NCI-H2227 (cell line): Measurements from ENCODE around the gene NBR1.
"Not testable (repeated sequence)": the region's sequence is repeated elsewhere in the genome, so short reads cannot be mapped to it uniquely, and the experiment has no call there.

ENCODE experiments used
- DNase-seq: peaks from one replicate; lab custom pipeline; 2025; ENCODE audit not compliant: unreplicated experiment; lab: John Stamatoyannopoulos, UW

NBR1 gene

DNA sequence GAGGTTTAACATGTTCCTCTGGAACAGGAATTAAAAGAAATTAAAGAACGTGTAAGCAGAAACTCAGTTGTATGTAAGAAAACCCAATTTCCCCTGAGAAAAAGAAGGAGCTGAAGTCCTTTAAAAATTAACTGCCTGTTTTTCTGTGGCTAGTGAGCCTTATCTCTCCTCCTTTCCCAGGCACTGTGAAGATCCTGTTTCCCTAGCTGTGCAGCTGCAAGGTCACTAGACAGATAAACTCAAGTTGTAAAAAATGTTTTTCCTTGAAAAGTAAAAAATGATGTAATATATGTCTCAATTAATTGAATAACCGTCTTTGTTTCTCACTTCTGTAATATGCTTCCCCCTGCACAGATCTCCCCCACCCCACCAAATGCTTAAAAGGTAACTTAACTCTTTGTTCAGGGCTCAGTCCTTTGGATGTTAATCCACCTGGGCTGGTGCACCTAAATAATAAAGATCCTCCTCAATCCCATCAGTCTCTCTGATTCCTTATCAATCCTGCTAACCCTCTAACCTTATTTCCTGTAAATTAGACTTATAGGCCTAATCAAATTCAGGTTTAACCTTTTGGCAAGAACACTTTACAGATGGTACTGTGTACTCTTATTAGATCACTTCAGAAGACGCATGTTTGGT is 17.7 kb upstream of the NBR1 start:
- not testable (repeated sequence) for DNase-seq

DNA sequence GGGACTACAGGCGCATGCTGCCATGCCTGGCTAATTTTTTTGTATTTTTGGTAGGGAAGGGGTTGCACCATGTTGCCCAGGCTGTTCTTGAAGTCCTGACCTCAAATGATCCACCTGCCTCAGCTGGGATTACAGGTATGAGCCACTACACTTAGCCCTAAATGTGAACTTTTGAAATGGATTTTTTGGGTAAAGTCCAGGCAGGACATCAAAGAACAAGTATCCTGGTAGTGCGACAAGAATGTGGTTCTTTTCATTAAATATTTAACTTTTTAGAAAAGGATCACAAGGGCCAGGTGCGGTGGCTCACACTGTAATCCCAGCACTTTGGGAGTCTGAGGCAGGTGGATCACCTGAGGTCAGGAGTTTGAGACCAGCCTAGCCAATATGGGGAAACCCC is 15.3 kb upstream of the NBR1 start:
- no peak for DNase-seq

DNA sequence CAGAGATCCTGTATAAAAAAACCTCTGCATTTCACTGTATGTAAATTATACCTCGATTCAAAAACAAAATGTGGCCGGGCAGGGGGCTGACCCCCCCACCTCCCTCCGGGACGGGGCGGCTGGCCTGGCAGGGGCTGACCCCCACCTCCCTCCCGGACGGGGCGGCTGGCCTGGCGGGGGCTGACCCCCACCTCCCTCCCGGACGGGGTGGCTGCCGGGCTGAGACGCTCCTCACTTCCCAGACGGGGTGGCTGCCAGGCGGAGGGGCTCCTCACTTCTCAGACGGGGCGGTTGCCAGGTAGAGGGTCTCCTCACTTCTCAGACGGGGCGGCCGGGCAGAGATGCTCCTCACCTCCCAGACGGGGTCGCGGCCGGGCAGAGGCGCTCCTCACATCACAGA is 11.8 kb upstream of the NBR1 start:
- DNase-seq: not testable (repeated sequence)

DNA sequence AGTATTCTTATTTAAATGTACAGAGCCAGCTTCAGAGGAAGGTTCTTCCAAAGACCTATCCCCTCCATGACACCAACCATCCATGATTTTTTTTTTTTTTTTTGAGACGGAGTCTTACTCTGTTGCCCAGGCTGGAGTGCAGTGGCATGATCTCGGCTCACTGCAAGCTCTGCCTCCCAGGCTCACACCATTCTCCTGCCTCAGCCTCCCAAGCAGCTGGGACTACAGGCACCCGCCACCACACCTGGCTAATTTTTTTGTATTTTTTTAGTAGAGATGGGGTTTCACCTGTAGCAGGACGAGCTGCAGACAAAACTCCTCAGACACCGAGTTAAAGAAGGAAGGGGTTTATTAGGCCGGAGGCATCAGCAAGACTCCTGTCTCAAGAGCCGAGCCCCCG is 11.1 kb upstream of the NBR1 start:
- not testable (repeated sequence) for DNase-seq

DNA sequence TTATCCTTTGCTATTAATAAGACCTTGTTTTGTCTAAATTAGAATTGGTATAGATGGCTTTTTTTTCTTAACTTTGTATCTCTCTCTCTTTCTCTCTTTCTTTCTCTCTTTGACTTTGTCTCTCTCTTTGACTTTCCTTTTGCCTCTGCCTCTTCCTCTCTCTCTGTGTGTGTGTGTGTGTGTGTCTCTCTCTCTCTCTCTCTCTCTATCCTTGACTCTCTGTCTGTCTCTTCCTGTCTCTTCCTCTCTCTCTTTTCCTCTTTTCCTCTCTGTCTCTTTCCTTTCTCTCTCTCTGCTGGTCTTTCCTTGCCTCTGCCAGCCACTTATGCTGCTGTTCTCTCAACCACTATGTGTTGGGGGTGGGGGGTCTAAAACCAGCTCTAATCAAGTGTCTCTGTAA is 5.0 kb upstream of the NBR1 start:
- not testable (repeated sequence) for DNase-seq

DNA sequence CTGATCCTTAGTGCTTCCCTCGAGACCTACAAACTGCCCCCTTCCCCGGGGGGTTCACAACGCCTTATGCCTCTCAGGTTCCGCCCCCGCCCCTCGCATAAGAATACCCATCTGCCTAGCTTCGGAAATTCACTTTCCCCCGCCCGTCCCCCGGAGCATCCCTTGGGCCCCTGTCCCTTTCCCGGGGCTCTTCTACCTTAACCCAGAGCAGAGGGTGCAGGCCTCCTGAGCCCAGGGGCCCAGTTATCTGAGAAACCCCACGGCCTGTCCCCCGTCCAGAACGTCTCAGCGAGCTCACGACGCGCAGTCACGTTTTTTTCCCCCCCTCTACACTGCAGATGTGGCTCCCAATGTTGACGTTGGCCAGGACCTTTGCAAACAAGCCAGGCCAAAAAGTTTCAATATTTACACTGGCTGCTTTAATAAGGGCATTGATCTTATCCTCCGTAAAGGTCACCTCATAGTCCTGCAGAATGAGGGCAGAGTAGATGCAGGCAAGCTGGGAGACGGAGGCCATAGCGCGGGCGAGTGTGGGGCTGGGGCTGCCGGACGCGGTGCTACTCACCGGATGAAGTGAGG is 1.4 kb upstream of the NBR1 start:
- DNase-seq: peak; percentile 60

DNA sequence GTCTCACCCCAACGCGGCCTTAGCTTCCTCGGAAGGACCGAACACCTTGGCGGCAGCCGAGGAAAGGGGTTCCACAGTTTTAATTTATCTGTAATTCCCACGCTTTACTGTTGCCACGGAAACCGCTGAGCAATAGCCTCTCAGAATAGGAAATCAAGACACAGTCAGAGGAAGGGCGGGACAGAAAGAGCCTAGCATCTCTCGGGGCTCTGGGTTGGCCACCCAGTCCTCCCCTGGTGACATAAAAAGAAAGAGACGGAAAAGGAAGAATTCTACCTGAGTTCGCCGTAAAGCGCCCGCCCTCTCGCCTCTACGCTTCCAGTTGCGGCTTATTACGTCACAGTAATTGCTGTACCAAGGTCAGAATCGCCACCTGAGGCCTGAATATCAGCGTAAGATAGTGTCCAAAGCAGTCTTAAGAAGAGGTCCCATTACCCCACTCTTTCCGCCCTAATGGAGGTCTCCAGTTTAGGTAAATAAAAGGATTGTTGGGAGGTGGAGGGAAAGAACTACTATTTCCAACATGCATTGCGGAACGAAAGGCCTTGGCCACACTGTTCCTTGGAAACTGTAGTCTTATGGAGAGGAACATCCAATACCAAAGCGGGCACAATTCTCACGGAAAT is 761 bp upstream of the NBR1 start:
- DNase-seq: peak; percentile 97

DNA sequence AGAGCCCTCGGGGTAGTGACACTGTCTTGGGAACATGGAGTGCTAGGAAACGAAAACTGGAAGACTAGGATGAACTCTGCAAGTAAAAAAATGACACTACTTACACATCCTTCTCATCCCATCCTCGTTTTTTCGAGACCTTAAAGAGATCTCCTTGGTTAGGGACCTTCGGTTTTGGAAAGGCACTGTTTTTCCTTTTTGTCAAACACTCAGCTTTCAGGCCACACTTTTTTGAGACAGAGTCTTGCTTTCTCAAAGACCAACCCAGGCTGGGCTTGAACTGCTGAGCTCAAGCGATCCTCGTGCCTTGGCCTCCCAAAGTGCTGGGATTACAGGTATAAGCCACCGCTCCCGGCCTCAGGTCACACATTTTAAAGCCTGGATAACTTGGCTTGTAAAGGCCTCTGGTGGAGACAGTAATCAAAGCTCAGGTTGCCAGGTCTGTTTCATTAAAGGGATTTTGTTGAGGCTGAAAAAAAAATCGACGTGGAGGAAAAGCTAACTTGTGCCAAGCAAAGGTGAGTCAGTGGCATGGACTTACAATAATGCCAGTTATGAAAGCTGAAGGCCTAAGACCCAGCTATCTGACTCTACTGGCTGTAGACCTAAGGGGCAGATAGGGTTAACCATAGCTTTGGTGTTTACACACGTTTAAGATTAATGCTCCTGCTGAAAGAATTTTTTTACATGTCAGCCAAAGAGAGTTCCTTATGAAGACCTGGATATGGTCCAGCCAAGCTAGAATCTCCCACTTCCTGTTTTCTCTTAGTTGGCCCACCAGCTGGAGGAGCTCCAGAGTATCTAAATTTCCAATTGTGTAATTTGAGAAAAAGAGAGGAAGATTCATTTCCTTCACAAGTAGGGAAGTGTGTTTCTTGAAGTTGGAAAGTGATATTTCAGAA is 823 bp downstream of the NBR1 start:
- peak; percentile 30 for DNase-seq

DNA sequence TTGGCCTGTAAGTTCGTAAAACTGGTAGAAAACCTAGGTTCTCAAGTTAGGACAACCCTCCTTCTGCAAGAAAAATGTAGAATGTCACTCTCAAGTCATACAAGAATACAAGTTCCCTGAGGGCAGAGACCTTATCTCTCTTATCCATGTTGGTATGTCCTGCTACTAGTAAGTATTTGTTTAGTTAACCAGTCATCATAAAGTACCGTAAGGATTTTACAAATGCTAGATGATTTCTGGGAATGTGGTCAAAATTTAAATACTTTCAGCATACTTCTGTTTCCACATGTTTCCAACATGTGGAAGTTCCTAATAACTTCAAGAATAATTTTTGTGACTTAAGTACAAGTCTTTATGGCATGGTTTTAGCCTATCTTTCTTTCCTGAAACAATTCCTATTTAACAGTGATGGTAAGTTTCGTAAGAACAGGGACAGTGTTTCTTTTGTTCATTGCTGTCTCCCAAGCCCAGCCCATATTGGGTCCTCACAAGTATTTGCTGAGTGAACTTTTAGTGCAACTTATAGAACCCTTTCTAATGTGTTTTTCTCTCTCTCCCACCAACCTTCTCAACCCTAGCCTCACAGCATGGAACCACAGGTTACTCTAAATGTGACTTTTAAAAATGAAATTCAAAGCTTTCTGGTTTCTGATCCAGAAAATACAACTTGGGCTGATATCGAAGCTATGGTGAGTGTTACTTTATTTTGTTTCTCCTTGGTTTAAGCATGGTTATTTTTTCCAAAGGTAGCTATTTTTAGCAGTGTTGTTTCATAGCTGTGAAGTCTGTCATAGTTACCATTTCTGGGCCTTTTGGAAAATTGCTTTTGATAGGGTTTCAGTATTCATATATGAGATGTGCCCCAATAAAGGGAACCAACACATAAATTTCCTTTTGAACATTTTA is 4.5 kb downstream of the NBR1 start:
- no peak for DNase-seq

DNA sequence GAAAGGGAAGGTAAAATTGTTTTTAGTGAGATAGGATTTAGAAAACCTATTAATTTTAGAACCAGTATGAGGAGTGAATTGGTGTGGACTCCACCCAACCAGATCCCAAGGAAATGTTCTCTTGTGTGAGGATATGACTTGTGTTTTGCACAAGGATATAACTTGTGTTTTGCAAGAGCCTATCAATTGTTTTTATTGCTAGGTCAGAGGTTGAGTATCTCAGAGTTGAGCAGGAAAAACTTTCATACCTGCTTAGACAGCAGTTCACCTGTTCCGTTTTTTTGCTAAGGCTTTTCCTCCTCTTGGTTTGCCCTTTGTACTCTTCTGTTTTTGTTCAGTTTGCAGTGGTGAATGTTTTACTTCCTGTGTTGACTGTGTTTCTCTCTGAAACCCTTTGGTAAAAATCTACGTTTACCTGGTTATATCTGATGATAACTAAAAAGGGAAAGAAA is 5.1 kb downstream of the NBR1 start:
- DNase-seq: no peak

DNA sequence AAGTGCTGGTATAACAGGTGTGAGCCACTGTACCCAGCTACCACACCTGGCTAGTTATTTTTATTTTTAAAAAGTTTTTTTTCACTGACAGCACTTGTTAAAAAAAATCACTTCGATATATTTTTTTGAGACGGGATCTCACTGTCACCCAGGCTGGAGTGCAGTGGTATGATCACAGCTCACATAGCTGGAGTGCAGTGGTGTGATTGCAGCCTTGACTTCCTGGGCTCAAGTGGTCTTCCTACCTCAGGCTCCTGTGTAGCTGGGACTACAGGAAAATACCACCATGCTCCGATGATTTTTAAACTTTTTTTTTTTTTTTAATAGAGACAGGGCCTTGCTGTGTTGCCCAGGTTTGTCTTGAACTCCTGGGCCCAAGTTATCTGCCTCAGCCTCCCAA is 12.9 kb downstream of the NBR1 start:
- DNase-seq: no peak

DNA sequence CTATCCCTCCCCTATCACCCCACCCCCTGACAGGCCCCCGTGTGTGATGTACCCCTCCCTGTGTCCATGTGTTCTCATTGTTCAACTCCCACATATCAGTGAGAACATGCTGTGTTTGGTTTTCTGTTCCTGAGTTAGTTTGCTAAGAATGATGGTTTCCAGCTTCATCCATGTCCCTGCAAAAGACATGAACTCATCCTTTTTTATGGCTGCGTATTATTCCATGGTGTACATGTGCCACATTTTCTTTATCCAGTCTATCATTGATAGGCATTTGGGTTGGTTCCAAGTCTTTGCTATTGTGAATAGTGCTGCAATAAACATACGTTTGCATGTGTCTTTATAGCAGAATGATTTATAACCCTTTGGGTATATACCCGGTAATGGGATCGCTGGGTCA is 15.6 kb downstream of the NBR1 start:
- not testable (repeated sequence) for DNase-seq

DNA sequence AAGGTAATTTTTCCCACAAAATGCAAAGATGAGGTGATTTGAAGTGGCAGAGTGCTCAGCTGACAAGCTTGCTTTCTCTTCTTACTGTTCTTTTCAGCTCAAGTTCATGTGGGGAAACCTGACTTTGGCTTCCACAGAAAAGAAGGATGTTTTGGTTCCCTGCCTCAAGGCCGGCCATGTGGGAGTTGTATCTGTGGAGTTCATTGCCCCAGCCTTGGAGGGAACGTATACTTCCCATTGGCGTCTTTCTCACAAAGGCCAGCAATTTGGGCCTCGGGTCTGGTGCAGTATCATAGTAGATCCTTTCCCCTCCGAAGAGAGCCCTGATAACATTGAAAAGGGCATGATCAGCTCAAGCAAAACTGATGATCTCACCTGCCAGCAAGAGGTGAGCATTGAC is 22.2 kb downstream of the NBR1 start:
- DNase-seq: no peak

DNA sequence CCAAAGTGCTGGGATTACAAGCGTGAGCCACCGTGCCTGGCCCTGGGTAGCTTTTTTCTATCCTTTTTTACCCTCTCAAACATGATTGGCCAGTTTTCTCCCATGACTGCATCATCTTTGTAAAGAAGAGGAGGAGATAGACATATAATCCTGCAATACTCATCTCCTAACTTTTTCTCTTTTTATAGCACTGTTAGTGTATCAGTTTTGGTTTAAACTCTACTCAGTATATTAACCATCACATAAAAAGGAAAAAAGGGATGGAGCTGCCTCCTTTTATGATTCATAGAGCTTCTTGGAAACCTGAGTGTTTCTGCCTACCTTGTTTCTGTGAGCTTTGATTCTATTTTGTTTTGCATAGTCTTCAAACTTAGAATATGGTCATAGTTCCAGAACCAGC is 28.6 kb downstream of the NBR1 start:
- no peak for DNase-seq

DNA sequence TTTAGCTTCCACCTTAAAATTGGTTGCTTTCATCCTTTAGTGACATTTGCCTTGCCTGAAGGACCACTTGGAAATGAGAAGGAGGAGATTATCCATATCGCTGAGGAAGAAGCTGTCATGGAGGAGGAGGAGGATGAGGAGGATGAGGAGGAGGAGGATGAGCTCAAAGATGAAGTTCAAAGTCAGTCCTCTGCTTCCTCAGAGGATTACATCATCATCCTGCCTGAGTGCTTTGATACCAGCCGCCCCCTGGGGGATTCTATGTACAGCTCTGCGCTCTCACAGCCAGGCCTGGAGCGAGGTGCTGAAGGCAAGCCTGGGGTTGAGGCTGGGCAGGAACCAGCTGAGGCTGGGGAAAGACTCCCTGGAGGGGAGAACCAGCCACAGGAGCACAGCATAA is 29.1 kb downstream of the NBR1 start:
- no peak for DNase-seq

DNA sequence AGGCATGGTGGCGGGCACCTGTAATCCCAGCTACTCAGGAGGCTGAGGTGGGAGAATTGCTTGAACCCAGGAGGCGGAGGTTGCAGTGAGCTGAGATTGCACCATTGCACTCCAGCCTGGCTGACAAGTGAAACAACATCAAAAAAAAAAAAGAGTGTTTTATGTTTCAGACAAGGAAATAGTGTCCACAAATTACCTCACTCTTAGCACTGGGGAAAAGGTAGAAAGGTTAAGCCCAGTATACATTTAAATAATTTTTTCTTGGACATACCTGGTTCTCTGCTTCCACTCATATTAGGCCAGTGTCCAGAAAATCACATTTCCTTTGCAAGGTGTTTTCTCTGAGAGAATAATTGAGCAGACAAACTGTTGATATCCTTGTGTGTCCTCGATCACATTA is 32.0 kb downstream of the NBR1 start:
- DNase-seq: not testable (repeated sequence)

DNA sequence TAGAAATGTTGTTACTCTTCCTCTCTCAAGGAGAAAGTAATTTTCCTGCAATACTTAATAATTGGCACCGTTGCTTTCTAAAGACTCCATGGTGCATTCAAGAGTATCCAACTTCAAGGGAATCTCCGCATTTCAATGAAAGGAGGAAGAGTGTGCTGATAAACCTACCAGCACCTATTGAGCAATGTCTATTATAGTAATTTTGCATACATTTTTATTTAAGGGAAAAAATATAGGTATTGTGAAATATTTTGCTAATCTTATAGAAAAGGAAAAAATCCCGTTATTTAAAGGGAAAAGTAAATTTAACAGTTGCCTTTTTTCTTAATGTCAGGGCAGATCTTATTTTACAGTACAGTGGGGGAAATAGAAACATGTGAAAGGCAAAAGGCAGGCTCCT is 39.6 kb downstream of the NBR1 start:
- no peak for DNase-seq

DNA sequence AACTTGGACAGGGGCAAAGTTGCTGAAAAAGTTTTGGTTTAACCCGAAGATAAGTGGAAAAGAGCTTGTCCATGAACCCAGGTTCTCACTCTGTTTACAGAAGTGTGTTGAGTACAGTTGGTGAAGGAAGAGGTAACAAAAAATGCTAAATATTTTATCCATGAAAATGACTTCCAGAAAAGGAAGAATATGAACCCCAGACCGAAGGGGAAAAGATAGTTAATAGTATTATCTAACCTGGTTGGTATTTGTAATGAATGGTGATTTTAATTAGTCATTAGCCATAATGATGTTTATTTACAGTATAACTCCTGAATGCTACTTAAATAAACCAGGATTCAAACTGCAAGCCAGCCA is 40.1 kb downstream of the NBR1 start:
- no peak for DNase-seq

DNA sequence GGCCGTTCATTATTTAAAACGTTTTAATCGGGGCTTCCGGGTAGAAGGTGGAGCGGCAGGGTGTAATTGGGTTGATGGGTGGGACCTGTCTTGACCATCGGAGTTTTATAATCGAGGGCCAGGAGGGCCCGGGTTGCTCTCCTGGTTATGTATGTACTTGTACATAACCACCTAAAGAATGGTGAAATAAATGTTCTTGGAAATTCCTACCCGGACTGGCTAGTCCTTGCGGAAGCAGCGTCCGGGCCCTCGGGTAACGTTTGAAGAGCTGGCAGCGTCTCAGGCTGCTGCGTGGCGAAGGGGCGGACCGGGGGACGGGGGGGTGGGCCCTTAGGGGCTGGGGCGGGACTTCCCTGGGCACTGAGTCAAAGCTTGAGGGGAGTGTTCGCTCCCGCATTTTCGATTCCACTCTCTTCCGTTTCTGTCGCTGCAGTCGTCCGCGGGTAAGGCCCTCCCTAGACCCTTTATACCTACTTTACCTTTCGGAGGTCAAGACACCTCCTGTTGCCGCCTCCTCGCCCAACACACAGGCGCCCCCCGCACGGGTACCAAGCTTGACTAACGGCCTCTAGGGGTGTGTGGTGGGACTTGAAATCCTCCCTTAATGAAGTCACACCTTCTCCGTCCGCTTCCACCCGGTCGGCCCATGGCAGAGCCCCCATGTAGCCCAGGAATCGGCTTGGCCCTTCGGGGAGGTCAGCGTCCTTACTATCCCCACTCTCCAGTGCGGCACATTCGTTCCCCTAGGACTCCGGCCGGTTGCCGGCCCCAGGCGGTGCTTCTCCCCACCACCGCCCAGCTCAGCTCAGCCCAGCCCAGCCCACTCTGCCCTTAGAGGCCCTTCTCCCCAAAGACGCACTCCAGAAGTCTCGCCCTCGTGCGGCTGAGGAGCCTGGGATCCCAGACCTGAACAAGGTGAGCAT is 40.7 kb downstream of the NBR1 start, which contains the start of gene TMEM106A:
TSS of gene TMEM106A (plus strand) at position 396 of the 923 bp plus-strand sequence. CDS start 1,167 bp downstream, outside the sequence.
- peak; percentile 75 for DNase-seq
